ENCODE measurements around the gene DIABLO. TPM values are rescaled to one million over a fixed set of nuclear protein-coding genes. Genes with fewer than 3 reads are reported as not detected.

The DIABLO gene
- total RNA-seq, 1 experiment from 2014 or later: 60.1 TPM

GRCh38 chr12:122227341-122227740 is 1.5 kb upstream of the DIABLO start:
- ATAC-seq: no peak
- Histone ChIP-seq H3K4me1 (ENCODE audit: control insufficient read depth in 1 of 2, insufficient read depth in 2 of 2, low read length in 2 of 2) (peaks cover 7 to 21% of the 10 kb centered on the region in 2 experiments), H4K20me1 (ENCODE audit: insufficient read depth) (no peaks in the 10 kb centered on the region), H3K4me3 (replicated peaks in 1 of 2; ENCODE audit: low read depth in 1 of 2, low read length in 2 of 2) (no peak overlapping the region), H2AFZ (ENCODE audit: low read depth, low read length, poor library complexity, severe bottlenecking) (no peak overlapping the region), H3K9me2 (ENCODE audit: insufficient read depth) (no peaks in the 10 kb centered on the region), H3K27ac (ENCODE audit: low read depth, low read length) (no peak overlapping the region), H3K9me3 (ENCODE audit: control insufficient read depth in 1 of 2, insufficient read depth in 1 of 2, low read depth in 1 of 2, low read length in 2 of 2) (no peaks in the 10 kb centered on the region), H3K4me2 (ENCODE audit: low read length) (no peak overlapping the region), H3K27me3 (ENCODE audit: insufficient read depth, low read length) (no peaks in the 10 kb centered on the region), H3K79me2 (ENCODE audit: insufficient read depth, low read length) (peaks cover 33% of the 10 kb centered on the region), H3K9ac (ENCODE audit: low read length) (no peak overlapping the region), H3K36me3 (ENCODE audit: control insufficient read depth in 1 of 2, insufficient read depth in 2 of 2, low read length in 2 of 2) (peaks cover 0 to 12% of the 10 kb centered on the region in 2 experiments)
- ChIA-PET CTCF (no interaction called here), POLR2A (no interaction called here), RAD21 (ENCODE audit: low non-redundant PET in 1 of 2, low total read pairs in 2 of 2, uncharacterized antibody in 2 of 2, unreplicated experiment in 2 of 2) (no interaction called here)
- TF ChIP-seq EZH2 (IDR thresholded peaks at IDR 0.05) (no peak), EGR1 (IDR thresholded peaks at IDR 0.05; ENCODE audit: low read depth) (no peak), RAD21 (IDR thresholded peaks at IDR 0.05; ENCODE audit: low read depth) (no peak), FOSL1 (IDR thresholded peaks at IDR 0.05; ENCODE audit: low read depth) (no peak), ZFX (IDR thresholded peaks at IDR 0.05) (no peak), SRF (IDR thresholded peaks at IDR 0.05; ENCODE audit: low read depth) (no peak), SIN3A (IDR thresholded peaks at IDR 0.05; ENCODE audit: low read depth) (no peak), SP1 (IDR thresholded peaks at IDR 0.05; ENCODE audit: low read depth) (no peak), ZNF274 (IDR thresholded peaks at IDR 0.05; ENCODE audit: low read depth, low read length) (no peak), POLR2AphosphoS5 (IDR thresholded peaks at IDR 0.05; ENCODE audit: low read depth, low read length) (no peak), TCF7L2 (IDR thresholded peaks at IDR 0.05; ENCODE audit: borderline replicate concordance, extremely low read depth, insufficient read depth, insufficient read length) (no peak), EZH2phosphoT487 (IDR thresholded peaks at IDR 0.05; ENCODE audit: borderline replicate concordance) (no peak), ELF1 (IDR thresholded peaks at IDR 0.05; ENCODE audit: borderline replicate concordance, low read depth) (no peak), POLR2A (IDR thresholded peaks at IDR 0.05; ENCODE audit: borderline replicate concordance, extremely low read depth, insufficient read depth, insufficient read length) (no peak), MAX (IDR thresholded peaks at IDR 0.05) (no peak), JUND (IDR thresholded peaks at IDR 0.05) (no peak), YY1 (IDR thresholded peaks at IDR 0.05; ENCODE audit: extremely low read depth, insufficient replicate concordance, low read depth, low read length) (no peak)
- TF ChIP-seq, protein P1, sequence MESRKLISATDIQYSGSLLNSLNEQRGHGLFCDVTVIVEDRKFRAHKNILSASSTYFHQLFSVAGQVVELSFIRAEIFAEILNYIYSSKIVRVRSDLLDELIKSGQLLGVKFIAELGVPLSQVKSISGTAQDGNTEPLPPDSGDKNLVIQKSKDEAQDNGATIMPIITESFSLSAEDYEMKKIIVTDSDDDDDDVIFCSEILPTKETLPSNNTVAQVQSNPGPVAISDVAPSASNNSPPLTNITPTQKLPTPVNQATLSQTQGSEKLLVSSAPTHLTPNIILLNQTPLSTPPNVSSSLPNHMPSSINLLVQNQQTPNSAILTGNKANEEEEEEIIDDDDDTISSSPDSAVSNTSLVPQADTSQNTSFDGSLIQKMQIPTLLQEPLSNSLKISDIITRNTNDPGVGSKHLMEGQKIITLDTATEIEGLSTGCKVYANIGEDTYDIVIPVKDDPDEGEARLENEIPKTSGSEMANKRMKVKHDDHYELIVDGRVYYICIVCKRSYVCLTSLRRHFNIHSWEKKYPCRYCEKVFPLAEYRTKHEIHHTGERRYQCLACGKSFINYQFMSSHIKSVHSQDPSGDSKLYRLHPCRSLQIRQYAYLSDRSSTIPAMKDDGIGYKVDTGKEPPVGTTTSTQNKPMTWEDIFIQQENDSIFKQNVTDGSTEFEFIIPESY (IDR thresholded peaks at IDR 0.05; ENCODE audit: extremely low read depth, insufficient replicate concordance, low read length): no peak
- TF ChIP-seq, protein P2, sequence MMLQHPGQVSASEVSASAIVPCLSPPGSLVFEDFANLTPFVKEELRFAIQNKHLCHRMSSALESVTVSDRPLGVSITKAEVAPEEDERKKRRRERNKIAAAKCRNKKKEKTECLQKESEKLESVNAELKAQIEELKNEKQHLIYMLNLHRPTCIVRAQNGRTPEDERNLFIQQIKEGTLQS (IDR thresholded peaks at IDR 0.05): no peak
- TF ChIP-seq, protein P3, sequence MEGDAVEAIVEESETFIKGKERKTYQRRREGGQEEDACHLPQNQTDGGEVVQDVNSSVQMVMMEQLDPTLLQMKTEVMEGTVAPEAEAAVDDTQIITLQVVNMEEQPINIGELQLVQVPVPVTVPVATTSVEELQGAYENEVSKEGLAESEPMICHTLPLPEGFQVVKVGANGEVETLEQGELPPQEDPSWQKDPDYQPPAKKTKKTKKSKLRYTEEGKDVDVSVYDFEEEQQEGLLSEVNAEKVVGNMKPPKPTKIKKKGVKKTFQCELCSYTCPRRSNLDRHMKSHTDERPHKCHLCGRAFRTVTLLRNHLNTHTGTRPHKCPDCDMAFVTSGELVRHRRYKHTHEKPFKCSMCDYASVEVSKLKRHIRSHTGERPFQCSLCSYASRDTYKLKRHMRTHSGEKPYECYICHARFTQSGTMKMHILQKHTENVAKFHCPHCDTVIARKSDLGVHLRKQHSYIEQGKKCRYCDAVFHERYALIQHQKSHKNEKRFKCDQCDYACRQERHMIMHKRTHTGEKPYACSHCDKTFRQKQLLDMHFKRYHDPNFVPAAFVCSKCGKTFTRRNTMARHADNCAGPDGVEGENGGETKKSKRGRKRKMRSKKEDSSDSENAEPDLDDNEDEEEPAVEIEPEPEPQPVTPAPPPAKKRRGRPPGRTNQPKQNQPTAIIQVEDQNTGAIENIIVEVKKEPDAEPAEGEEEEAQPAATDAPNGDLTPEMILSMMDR (IDR thresholded peaks at IDR 0.05 in 2 of 3, conservative IDR thresholded peaks at IDR 0.05 in 1 of 3; ENCODE audit: borderline replicate concordance in 1 of 3, insufficient read depth in 1 of 3, low read depth in 2 of 3, low read length in 2 of 3): no peak
- DNase-seq (ENCODE audit: low read depth, low spot score): no peak
- intact Hi-C loops (cut with micrococcal nuclease): no loop called here
- no TSS peak for BruUV-seq (replicated peaks)

Data from HCT116 (cell line).